Spleen (tissue), 7 donors: ENCODE data around the gene ZNF620.

Experiments
- CTCF ChIP-seq, 11 experiments: fragments of 200-600 bp in 7 of 11; fragments of 450-650 bp in 4 of 11; sonication (generic) in 4 of 11; IDR thresholded peaks in 8 of 11; conservative IDR thresholded peaks in 3 of 11; 1 replicate in 7 of 11; 2 replicates in 4 of 11; pipeline versions ENCODE4 v1.4.0 to v1.8.0; 2016 to 2021; ENCODE audit warnings: antibody characterized with exemption in 11 of 11, inconsistent platforms in 4 of 11, mild to moderate bottlenecking in 1 of 11
- POLR2A ChIP-seq, 3 donors: fragments of 450-650 bp; IDR thresholded peaks; one replicate each; pipeline ENCODE4 v1.5.1; 2017; ENCODE audit warnings: antibody characterized with exemption in 3 of 3, mild to moderate bottlenecking in 1 of 3
- donor health status: DM: no; HTN: no; CAD: no; lungs with moderate emphysema.
- donor health status: DM: no; HTN: no; CAD: no.
- donor health status: DM: no; HTN: no; CAD: no.

- TF ChIP-seq CTCF (IDR thresholded peaks at IDR 0.05 in 8 of 11, conservative IDR thresholded peaks at IDR 0.05 in 3 of 11): no peak
- no peak for TF ChIP-seq POLR2A (IDR thresholded peaks at IDR 0.05)
Observed at GRCh38 chr3:40490916-40491315, 14.9 kb upstream of the ZNF620 start.
